Thyroid gland (tissue), 4 donors: ENCODE data around the gene MYO1E.

ENCODE experiments used
- CTCF ChIP-seq, 6 experiments: fragments of 200-600 bp in 3 of 6; fragments of 450-650 bp in 3 of 6; sonication (generic) in 3 of 6; IDR thresholded peaks; one replicate each; pipeline ENCODE4 v1.5.1; 2016 to 2019; ENCODE audit warnings: antibody characterized with exemption in 6 of 6, mild to moderate bottlenecking in 2 of 6, inconsistent platforms in 1 of 6, moderate library complexity in 1 of 6
- POLR2A ChIP-seq, 2 donors: fragments of 450-650 bp; IDR thresholded peaks; one replicate each; pipeline ENCODE4 v1.6.1; 2017; ENCODE audit warnings: antibody characterized with exemption in 2 of 2, mild to moderate bottlenecking in 2 of 2, moderate library complexity in 1 of 2

GRCh38 chr15:59410391-59410896, 37.8 kb upstream of the MYO1E start:
- TF ChIP-seq CTCF (IDR thresholded peaks at IDR 0.05), result no peak
- no peak for TF ChIP-seq POLR2A (IDR thresholded peaks at IDR 0.05)
